DMS 273 (cell line): ENCODE data around the gene AHI1.
A peak's percentile ranks its signal among the peaks of the same experiment; 100 is the strongest.
"Not testable (repeated sequence)": the region's sequence is repeated elsewhere in the genome, so short reads cannot be mapped to it uniquely, and the experiment has no call there.

ENCODE experiments used
- DNase-seq: peaks from one replicate; lab custom pipeline; 2025; ENCODE audit not compliant: unreplicated experiment; lab: John Stamatoyannopoulos, UW

AHI1 gene

GRCh38 chr6:135268740-135269139 is 228.8 kb downstream of the AHI1 start:
- DNase-seq, result no peak

DNA sequence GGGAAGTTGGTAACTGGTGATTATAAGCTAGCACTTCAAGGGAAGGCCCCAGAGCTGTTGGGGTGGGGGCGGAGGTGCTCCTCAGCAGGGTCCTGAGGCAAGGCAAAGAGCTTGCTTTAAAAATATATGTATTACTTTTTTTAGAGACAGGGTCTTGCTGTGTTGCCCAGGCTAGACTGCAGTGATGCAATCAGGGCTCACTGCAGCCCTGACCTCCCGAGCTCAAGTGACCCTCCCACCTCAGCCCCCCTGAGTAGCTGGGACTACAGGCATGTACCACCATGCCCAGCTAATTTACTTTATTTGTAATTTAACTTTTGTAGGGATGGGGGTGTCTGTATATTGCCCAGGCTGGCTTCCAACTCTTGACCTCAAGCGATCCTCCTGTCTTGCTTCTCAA is 229.3 kb downstream of the AHI1 start:
- DNase-seq, result no peak

DNA sequence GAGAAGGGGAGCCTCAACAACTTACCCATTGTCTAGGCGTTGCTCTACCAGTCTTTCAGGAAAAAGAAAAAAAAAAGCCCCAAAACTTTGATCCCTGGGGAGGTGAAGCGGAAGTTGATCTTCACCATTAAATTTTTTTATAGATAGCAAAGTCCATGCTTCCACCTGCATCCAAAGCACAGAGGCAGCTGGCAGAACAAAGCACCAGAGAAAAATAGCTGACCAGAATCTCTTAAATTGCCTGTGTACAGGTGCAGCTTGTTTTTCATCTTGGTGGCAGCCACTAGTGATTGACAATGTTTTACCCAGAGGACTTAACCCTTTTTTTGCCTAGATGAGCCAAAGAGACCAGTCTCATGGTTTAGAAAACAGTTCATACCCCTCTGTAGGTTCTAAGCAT is 230.5 kb downstream of the AHI1 start:
- no peak for DNase-seq

GRCh38 chr6:135266675-135267074 is 230.9 kb downstream of the AHI1 start:
- no peak for DNase-seq

GRCh38 chr6:135265278-135265677 is 232.3 kb downstream of the AHI1 start:
- DNase-seq, result no peak

GRCh38 chr6:135261872-135262725 is 235.4 kb downstream of the AHI1 start:
- DNase-seq, result no peak

DNA sequence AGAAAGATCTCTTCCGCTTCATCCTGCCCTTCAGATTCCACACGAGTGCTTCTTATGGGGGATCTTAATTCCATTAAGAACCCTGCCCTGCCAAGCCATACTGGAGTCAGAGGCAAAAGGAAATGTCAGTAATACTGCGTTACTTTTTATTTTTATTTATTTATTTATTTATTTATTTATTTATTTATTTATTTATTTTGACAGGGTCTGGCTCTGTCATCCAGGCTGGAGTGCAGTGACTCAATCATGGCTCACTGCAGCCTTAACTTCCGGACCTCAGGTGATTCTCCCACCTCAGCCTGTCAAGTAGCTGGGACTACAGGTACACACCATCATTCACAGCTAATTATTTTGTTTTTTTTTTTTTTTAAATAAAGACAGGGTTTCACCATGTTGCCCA is 236.9 kb downstream of the AHI1 start:
- DNase-seq, result no peak

DNA sequence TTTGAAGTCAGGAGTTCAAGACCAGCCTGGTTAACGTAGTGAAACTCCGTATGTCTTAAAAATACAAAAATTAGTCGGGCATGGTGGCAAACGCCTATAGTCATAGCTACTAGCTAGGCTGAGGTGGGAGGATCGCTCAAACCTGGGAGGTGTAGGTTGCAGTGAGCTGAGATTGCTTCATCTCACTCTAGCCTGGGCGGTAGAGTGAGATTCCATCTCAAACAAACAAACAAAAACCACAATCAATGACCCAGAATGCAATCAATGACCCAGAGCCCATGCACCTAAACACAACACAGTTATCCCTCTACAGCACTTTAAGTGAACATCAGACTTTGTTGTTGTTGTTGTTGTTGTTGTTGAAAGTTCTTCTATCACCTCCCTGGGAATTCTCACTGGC is 238.6 kb downstream of the AHI1 start:
- DNase-seq, result no peak

DNA sequence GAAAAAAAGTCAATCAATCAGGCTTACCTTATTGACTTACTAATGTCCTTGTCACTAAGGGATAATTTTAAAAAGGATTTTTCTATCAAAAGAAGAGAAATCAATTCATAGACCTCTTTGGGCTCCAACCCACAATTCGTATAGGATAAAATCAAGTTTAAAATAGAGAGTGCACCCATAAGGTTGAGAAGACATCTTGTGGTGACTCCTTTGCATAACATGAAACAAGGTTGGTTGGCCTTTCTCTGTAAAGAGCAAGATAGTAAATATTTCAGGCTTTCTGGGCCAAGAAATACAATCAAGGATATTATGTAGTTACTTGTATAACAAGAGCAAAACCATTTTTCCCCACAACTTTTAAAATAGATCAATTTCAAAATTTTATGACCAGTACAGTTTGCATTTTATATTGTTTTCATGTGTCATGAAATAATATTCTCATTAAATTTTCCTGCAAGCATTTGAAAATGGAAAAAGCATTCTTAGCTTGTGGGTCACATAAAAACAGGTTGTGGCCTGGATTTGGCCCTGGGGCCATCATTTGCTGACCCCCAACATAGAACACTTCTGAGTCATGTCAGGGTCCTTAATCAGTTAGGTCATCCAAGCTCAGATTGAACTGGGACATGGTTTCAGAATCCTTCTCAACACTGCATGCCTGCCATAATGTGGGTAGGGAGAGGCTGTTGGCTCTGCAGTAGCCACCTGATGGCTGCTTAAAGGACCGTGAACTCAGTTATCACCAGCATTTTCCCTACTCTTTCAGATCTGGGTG is 239.7 kb downstream of the AHI1 start:
- DNase-seq, result peak; percentile 13

DNA sequence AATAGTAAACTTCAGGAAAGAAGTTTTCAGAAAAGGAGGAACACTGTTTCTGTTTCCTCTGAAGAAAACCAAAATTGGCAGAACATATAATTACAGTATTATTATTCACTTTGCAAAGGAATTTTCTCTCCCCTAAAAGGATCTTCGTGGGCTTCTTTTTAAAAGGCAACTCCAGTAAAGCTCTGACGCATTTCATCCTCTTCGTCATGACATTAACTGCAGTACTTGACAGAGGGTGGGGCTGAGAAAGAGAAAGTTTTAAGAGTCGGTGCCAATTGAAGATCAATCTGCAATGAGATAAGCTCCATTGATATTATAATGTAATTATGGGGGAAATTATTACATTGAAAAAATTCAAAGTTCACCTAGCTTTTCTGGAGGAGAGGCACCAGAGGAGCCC is 240.7 kb downstream of the AHI1 start:
- DNase-seq, result no peak

DNA sequence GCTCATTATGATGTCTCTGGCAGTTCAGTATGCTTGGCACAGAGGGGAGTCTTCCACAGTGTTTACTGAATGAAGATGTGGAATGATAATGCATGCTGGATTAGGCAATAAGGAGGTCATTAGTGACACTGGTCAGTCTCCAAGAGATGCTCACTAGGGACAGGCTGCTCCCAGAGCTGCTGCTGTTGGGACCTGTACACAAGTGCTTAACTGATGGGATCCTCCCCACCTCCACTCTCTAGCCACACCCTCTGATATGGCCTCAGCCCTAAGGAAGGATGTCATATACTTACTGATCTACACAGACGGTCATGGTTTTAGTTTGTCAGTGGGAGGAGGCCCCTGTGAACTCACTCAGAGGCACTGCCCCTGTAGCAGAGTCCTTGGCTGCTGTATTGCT is 243.1 kb downstream of the AHI1 start:
- DNase-seq, result no peak

GRCh38 chr6:135251498-135252441 is 245.8 kb downstream of the AHI1 start:
- no peak for DNase-seq

DNA sequence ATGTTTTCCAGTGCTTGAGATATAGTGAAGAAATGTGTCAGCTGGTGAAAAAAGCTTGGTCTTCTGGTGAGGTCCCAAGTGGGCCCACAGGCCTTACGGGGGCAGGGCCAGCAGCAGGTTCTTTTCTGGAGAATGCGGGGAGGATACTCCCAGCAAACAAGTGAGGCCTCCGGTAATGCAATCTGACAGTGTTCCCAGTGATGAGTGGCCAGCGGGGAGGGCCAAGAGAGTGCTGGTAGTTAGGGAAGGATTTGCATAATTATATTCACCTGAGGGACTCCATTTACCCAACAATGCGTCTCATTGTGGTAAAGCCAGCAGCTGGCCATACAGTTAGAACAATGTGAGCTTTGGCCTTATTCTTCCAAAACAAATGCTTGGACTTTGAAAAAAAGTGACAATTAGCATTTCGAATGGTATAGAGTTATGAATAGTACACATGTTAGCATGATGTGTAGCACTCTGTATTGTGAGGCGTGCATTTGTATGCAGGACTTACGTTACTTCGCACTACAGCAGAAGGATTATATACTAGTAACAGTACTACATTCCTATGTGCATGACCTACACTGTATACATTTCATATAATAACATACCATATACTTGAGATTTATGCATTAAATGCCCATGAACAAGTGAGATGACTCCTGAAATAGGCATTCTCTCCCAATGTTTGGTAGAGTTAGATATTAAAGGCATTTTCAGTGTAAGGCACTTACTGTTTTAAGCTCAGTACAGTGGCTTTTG is 246.6 kb downstream of the AHI1 start:
- no peak for DNase-seq

DNA sequence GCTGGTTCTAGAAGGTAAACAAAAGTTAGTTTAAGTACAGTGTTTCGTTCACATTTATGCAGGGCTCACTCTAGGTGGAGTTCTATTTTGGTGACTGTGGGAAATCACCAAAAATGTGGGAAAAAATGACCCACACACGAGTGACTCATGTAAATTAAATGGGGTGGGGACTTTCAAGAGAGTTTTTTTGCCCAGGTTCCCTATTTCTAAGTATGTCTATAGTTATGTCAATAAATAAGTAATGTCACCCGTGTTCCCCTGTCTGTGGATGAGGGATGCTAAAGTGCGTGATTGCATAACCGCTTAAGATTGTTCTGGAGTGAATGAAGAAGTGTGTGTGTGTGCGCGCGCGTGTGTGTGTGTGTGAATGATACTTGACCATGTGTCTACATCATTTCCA is 247.3 kb downstream of the AHI1 start:
- DNase-seq, result no peak

GRCh38 chr6:135246412-135247012 is 251.0 kb downstream of the AHI1 start:
- not testable (repeated sequence) for DNase-seq

GRCh38 chr6:135244805-135245204 is 252.7 kb downstream of the AHI1 start:
- DNase-seq, result no peak

DNA sequence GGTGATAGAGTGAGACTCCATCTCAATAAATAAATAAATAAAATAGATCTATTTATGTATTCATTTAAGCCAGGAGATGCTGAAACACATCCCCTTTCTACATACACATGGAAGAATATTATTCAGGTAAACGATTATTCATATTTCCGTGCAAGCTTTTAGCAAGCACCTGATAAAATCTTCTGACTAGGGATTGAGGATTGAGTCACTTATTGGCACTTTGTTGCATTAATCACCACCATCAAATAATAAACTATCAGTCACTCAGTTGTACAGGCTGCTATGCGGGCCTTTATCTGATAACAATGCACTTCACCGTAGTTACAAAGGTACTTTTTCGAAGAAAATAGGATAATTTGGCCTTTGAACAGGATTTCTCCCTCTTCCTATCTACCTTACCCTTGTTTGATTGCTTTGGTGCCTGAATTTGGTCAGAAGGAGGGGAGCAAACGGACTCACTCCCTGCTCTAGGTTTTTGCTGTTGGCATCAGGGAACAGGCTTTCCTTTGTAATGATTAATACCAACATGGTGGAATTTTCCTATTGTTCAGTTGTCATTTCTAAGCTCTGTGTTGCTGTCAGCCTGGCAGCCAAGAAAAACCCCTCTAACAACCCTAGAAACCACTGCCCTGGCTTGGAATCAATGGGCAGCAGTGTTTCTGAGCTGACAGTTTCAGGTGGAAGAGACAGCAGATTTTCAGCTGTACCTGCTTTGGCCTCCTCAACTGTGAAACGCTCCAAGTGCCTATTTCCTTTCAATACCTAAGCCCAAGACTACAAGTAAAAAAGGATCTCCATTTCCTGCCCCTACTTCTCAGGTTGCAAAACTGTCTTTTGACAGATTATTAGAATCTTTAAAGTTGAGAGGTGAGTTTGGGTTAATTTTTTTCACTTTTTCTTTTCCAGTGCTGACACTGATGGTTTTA is 253.4 kb downstream of the AHI1 start:
- DNase-seq, result no peak

- no peak for DNase-seq
Observed at GRCh38 chr6:135240711-135241110, 256.8 kb downstream of the AHI1 start.

DNA sequence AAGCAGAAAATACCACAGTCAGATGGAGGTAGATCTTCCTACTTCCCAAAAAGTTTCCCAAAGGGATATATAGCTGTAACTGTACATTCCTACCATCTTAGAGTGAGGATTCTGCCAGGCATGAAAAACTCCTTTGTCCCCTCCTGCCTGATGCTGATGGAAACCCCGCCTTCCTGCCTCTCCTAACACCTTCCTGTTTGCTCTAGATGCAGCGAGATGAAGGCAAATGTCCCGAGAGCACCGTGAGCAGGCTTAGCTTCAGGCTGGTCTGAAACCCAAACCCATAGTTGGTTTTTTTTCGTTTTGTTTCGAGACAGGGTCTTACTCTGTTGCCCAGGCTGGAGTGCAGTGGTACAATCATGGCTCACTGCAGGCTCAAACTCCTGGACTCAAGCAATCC is 260.8 kb downstream of the AHI1 start:
- DNase-seq, result no peak
